Fibroblast of the aortic adventitia (primary cell): Measurements from ENCODE around the gene ACOXL. TPM values are rescaled to one million over a fixed set of nuclear protein-coding genes. Genes with fewer than 3 reads are reported as not detected.

Experiments used
- DNase-seq: peaks from one replicate; pipeline ENCODE4 v3.0.0-alpha.2; 2010; ENCODE audit warnings: low read depth
- H3K4me3 ChIP-seq: 2 replicates; pipeline ENCODE4 v1.5.1; 2011; ENCODE audit warnings: low read depth, mild to moderate bottlenecking, control low read depth, low read length, moderate library complexity
- total RNA-seq: library from RNA; depleted of rRNA; stranded (reverse); fragments of >200 nt; gene quantifications from 2 replicates; pipeline ENCODE4 v1.2.3, GENCODE V29; 2012; ENCODE audit warnings: low replicate concordance
- TF ChIP-seq, protein P1 (sequence below): IDR thresholded peaks from 2 replicates; pipeline ENCODE4 v1.5.1; 2011; ENCODE audit warnings: mild to moderate bottlenecking, low read length, control low read depth, inconsistent platforms; ENCODE audit not compliant: insufficient read depth

ACOXL gene
- total RNA-seq, 1 donor, result not detected

DNA sequence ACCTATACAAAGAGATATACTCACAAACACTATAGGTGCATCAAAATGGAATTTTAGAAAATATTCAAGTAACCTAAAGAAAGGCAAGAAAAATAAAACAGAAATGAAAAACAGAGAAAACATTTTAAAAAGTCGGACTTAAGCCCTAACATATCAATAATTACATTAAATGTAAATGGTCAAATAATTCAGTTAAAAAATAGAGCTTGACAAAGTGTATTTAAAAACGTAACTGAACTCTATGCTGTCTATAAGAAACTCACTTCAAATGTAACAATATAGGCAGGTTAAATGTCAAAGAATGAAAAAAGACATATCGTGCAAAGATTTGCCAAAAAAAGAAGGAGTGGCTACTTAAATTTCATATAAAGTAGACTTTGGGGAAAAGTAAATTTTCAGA, 163.9 kb downstream of the ACOXL start:
- H3K4me3 ChIP-seq, result no peak overlapping the region
- TF ChIP-seq, protein P1, sequence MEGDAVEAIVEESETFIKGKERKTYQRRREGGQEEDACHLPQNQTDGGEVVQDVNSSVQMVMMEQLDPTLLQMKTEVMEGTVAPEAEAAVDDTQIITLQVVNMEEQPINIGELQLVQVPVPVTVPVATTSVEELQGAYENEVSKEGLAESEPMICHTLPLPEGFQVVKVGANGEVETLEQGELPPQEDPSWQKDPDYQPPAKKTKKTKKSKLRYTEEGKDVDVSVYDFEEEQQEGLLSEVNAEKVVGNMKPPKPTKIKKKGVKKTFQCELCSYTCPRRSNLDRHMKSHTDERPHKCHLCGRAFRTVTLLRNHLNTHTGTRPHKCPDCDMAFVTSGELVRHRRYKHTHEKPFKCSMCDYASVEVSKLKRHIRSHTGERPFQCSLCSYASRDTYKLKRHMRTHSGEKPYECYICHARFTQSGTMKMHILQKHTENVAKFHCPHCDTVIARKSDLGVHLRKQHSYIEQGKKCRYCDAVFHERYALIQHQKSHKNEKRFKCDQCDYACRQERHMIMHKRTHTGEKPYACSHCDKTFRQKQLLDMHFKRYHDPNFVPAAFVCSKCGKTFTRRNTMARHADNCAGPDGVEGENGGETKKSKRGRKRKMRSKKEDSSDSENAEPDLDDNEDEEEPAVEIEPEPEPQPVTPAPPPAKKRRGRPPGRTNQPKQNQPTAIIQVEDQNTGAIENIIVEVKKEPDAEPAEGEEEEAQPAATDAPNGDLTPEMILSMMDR, result no peak
- DNase-seq, result no peak

DNA sequence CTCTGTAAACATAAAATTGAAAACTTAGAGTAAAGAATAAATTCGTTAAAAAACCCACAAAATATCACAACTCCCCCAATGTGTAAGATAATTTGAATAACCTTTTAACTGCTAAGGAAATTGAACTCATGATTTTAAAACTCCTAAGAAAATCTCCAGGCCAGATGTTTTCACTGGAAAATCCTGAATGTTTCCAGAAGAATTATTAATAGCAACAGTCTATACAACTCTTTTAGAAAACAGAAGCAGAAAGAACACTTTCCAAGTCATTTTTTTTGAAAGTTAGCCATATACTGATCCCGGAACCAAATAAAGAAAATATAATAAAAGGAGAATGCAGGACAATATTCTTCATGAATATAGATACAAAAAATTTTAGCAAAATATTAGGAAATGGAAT, 165.6 kb downstream of the ACOXL start:
- DNase-seq, result no peak
- TF ChIP-seq, protein P1, result no peak
- H3K4me3 ChIP-seq, result no peak overlapping the region

DNA sequence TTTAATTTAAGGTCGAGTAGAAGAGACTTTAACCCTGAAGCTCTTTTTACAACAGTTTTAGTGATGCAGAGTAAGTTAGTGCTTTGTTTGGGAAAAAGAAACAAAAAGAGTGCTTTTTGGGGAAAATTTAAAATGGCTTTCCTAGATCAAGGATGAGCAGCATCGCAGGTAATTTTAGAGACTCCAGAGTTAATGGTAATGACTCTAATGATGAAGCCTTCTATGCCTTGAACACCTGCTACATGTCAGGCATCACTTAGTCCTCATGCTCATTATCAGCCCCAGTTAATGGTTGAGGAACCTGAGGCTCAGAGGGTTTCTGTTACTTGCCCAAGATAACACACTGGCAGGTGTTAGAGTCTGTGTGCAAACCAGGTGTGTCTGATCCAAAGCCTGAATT, 167.8 kb downstream of the ACOXL start:
- H3K4me3 ChIP-seq, result no peak overlapping the region
- DNase-seq, result no peak
- TF ChIP-seq, protein P1, result no peak

DNA sequence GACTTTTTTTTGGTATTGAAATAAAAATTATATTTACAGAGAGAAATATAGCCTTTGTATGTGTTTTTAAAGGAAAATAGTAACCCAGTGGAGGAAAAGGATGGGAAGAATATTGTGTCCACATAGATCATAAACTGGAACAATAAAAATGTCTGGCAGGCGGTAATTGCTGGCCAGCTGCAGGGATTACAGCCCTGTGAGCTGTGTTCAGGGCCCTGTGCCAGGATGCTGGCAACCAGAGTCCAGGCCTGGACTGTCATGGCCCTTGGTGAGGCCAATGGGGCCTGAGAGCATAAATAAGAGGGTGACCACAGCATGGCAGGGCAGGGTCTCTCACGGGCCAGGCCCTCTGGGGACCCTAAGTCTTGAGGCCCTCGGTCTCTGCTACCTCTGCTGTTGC, 171.2 kb downstream of the ACOXL start:
- H3K4me3 ChIP-seq, result no peak overlapping the region
- DNase-seq, result no peak
- TF ChIP-seq, protein P1, result no peak

DNA sequence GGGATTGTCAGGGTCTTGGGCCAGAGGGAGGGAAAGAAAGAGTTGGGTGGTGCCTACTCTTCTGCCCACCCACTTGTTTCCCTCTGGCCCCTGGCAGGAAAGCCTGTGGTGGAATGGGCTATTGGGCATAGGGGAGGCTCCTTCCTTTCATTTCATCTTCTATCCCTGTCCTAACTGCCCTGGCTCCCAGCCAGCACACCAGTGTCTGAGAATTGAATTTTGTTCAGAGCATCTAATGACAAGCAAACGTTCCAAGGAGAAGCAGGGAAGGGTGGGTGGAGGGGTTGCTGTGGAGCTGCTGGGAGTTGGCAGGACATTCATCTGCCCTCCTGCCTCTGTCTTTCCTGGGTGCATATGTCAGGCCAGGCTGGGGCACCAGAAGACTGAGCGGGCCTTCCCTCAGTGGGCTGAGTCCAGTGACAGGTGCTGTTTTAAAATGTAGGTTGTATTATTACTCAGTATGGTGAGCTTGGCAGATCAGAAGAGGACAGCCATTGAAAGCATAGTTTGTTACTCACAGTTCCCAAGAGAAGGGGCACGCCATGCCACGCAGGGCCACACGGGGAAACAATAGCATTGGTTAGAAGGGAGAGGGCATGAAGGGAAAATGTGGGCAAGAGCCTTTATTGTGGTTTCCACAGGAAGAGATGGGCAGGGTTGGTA, 171.9 kb downstream of the ACOXL start:
- DNase-seq, result no peak
- TF ChIP-seq, protein P1, result no peak
- H3K4me3 ChIP-seq, result no peak overlapping the region

DNA sequence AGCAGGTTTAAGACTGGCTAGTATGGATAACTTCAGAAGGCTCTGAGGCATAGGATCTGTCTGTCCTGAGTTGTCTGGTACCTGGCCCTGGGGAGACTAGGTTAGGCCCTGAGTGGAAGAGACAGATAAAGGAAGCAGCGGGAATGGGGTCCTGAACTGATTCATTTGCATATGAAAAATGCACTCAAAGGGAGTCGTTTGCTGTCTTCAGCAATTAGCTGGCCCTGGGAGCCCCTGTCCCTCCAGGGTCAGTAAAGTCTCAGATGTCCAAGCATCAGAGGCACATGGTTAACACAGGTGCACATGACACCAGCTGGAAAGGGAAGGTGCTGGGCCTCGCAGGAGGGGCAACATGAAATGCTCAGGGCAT, 172.4 kb downstream of the ACOXL start:
- H3K4me3 ChIP-seq, result no peak overlapping the region
- TF ChIP-seq, protein P1, result no peak
- DNase-seq, result no peak

DNA sequence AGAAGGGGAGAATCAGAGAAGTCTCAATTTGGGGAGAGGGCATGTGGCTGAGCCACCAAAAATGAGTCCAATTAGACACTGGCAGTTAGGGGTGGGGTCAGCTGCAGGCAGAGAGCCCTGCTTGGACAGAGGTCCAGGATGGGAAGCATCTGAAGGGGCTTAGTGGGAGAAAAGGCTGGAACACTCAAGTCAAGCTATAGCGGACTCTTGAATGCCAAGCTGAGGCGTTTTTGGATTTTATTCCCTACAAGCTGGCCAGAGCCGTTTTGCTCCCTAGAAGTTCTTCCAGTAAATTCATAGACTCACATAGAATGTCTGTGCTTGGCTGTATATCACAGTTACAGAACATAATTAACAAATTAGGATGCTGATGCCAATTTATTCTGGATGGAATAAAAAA, 172.8 kb downstream of the ACOXL start:
- TF ChIP-seq, protein P1, result no peak
- no peak for DNase-seq
- H3K4me3 ChIP-seq, result no peak overlapping the region
